Lower lobe of right lung (tissue), 2 donors: ENCODE measurements around the gene S100A6. TPM values are rescaled to one million over a fixed set of nuclear protein-coding genes. Genes with fewer than 3 reads are reported as not detected.
"Not testable (repeated sequence)": the region's sequence is repeated elsewhere in the genome, so short reads cannot be mapped to it uniquely, and the experiment has no call there.

Experiments used
- ATAC-seq, 2 donors: fragments of 200-7000 bp; cut with Tn5 transposase; one replicate each; pipeline ENCODE4 v1.9.1; 2020 to 2022; ENCODE audit warnings: mild to moderate bottlenecking in 2 of 2, moderate library complexity in 2 of 2
- DNase-seq: peaks from one replicate; pipeline ENCODE4 v3.0.0-alpha.2; 2020
- H3K27ac ChIP-seq: fragments of 200-600 bp; one replicate; pipeline ENCODE4 v1.8.0; 2022
- H3K27me3 ChIP-seq: fragments of 200-600 bp; one replicate; pipeline ENCODE4 v1.8.0; 2022; ENCODE audit warnings: low read depth
- H3K36me3 ChIP-seq: fragments of 200-600 bp; one replicate; pipeline ENCODE4 v1.8.0; 2022; ENCODE audit warnings: mild to moderate bottlenecking
- H3K4me1 ChIP-seq: fragments of 200-600 bp; one replicate; pipeline ENCODE4 v1.8.0; 2022
- H3K4me3 ChIP-seq: fragments of 200-600 bp; one replicate; pipeline ENCODE4 v1.8.0; 2022; ENCODE audit warnings: mild to moderate bottlenecking
- H3K9me3 ChIP-seq: fragments of 200-600 bp; one replicate; pipeline ENCODE4 v1.8.0; 2022
- intact Hi-C: fragments of 100-400 bp; cut with DNase I; formaldehyde crosslinking; loops from one replicate; pipeline ENCODE4 v1.11.0; 2022
- total RNA-seq: library from RNA; stranded (reverse); fragmentation: NEBNext Ultra II Directional; extraction: Animal tissue kit (Norgen Biotek cat#: 25700); gene quantifications from one replicate; pipeline ENCODE4 v1.2.1, GENCODE V29; 2021
- TF ChIP-seq, protein P1 (sequence below): fragments of 200-600 bp; IDR thresholded peaks from one replicate; pipeline ENCODE4 v1.8.0; 2022; ENCODE audit warnings: antibody characterized with exemption, mild to moderate bottlenecking
- donor health status: DM: no; HTN: yes; CAD: no; lungs with severe emphysema.

The S100A6 gene
- total RNA-seq, 1 donor from 2014 or later = 1,109 TPM

- no peak overlapping the region for H3K4me3 ChIP-seq
- no peak overlapping the region for H3K27ac ChIP-seq
- intact Hi-C loops = no loop called here
- no peaks in the 10 kb centered on the region for H3K27me3 ChIP-seq
- peaks cover 5% of the 10 kb centered on the region for H3K4me1 ChIP-seq
- DNase-seq (no peak), ATAC-seq (no peak)
- H3K9me3 ChIP-seq = no peaks in the 10 kb centered on the region
- TF ChIP-seq, protein P1, sequence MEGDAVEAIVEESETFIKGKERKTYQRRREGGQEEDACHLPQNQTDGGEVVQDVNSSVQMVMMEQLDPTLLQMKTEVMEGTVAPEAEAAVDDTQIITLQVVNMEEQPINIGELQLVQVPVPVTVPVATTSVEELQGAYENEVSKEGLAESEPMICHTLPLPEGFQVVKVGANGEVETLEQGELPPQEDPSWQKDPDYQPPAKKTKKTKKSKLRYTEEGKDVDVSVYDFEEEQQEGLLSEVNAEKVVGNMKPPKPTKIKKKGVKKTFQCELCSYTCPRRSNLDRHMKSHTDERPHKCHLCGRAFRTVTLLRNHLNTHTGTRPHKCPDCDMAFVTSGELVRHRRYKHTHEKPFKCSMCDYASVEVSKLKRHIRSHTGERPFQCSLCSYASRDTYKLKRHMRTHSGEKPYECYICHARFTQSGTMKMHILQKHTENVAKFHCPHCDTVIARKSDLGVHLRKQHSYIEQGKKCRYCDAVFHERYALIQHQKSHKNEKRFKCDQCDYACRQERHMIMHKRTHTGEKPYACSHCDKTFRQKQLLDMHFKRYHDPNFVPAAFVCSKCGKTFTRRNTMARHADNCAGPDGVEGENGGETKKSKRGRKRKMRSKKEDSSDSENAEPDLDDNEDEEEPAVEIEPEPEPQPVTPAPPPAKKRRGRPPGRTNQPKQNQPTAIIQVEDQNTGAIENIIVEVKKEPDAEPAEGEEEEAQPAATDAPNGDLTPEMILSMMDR = no peak
- no peaks in the 10 kb centered on the region for H3K36me3 ChIP-seq
These were observed 42.7 kb upstream of the S100A6 start for GRCh38 chr1:153578490-153578889.

- Histone ChIP-seq H3K9me3 (no peaks in the 10 kb centered on the region), H3K36me3 (no peaks in the 10 kb centered on the region), H3K4me1 (peaks cover 13% of the 10 kb centered on the region), H3K4me3 (no peak overlapping the region), H3K27ac (no peak overlapping the region), H3K27me3 (no peaks in the 10 kb centered on the region)
- intact Hi-C loops = no loop called here
- DNase-seq = peak; percentile 53
- TF ChIP-seq, protein P1 = no peak
- ATAC-seq = peak; percentile 43 to 56
These were observed 41.8 kb upstream of the S100A6 start for GRCh38 chr1:153577624-153578051.

GRCh38 chr1:153577138-153577537, 41.3 kb upstream of the S100A6 start:
- peaks cover 18% of the 10 kb centered on the region for H3K4me1 ChIP-seq
- no peak overlapping the region for H3K4me3 ChIP-seq
- H3K27me3 ChIP-seq = no peaks in the 10 kb centered on the region
- intact Hi-C loops = no loop called here
- no peaks in the 10 kb centered on the region for H3K9me3 ChIP-seq
- TF ChIP-seq, protein P1 = no peak
- H3K36me3 ChIP-seq = no peaks in the 10 kb centered on the region
- no peak overlapping the region for H3K27ac ChIP-seq
- ATAC-seq (no peak), DNase-seq (no peak)

- H3K27me3 ChIP-seq, H3K36me3 ChIP-seq, H3K27ac ChIP-seq, DNase-seq, H3K9me3 ChIP-seq, intact Hi-C loops, ATAC-seq, H3K4me3 ChIP-seq: not testable (repeated sequence)
- H3K4me1 ChIP-seq = peaks cover 18% of the 10 kb centered on the region
These were observed 39.7 kb upstream of the S100A6 start for GRCh38 chr1:153575497-153575896.

DNA sequence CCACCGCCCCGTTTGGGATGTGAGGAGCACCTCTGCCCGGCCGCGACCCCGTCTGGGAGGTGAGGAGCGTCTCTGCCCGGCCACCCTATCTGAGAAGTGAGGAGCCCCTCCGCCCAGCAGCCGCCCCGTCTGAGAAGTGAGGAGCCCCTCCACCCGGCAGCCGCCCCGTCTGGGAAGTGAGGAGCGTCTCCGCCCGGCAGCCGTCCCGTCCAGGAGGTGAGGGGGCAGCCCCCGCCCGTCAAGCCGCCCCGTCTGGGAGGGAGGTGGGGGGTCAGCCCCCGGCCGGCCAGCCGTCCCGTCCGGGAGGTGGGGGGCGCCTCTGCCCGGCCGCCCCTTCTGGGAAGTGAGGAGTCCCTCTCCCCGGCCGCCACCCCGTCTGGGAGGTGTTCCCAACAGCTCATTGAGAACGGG, 39.3 kb upstream of the S100A6 start:
- intact Hi-C loops, H3K27me3 ChIP-seq, H3K4me3 ChIP-seq, DNase-seq, H3K36me3 ChIP-seq, H3K27ac ChIP-seq, H3K9me3 ChIP-seq, ATAC-seq: not testable (repeated sequence)
- H3K4me1 ChIP-seq = peaks cover 18% of the 10 kb centered on the region

GRCh38 chr1:153573351-153573750, 37.6 kb upstream of the S100A6 start:
- peak; percentile 9 to 17 for ATAC-seq
- TF ChIP-seq, protein P1 = no peak
- Histone ChIP-seq H3K4me3 (no peak overlapping the region), H3K36me3 (no peaks in the 10 kb centered on the region), H3K9me3 (no peaks in the 10 kb centered on the region), H3K4me1 (peaks cover 26% of the 10 kb centered on the region), H3K27ac (peak overlapping the region; percentile 34), H3K27me3 (no peaks in the 10 kb centered on the region)
- intact Hi-C loops = no loop called here
- no peak for DNase-seq

- peak; percentile 86 to 90 for ATAC-seq
- Histone ChIP-seq H3K27ac (peak overlapping the region; percentile 34), H3K27me3 (no peaks in the 10 kb centered on the region), H3K9me3 (no peaks in the 10 kb centered on the region), H3K36me3 (no peaks in the 10 kb centered on the region), H3K4me1 (peaks cover 33% of the 10 kb centered on the region), H3K4me3 (no peak overlapping the region)
- TF ChIP-seq, protein P1 = peak; percentile 91
- peak; percentile 89 for DNase-seq
- intact Hi-C loops = no loop called here
These were observed 36.8 kb upstream of the S100A6 start for GRCh38 chr1:153572569-153573015.
